Ovary (tissue), 3 donors: ENCODE measurements around the gene ADCY10.
"Not testable (repeated sequence)": the region's sequence is repeated elsewhere in the genome, so short reads cannot be mapped to it uniquely, and the experiment has no call there.

Experiments
- POLR2A ChIP-seq: fragments of 450-650 bp; IDR thresholded peaks from one replicate; pipeline ENCODE4 v1.6.1; 2017; ENCODE audit warnings: antibody characterized with exemption, mild to moderate bottlenecking, moderate library complexity
- TF ChIP-seq, protein P1 (sequence below), 3 donors: fragments of 450-650 bp in 2 of 3; fragments of 200-600 bp in 1 of 3; IDR thresholded peaks; one replicate each; pipeline versions ENCODE4 v1.5.1 to v1.8.0; 2016 to 2022; ENCODE audit warnings: antibody characterized with exemption in 3 of 3, mild to moderate bottlenecking in 1 of 3
- donor health status: DM: no; HTN: no; CAD: no.

DNA sequence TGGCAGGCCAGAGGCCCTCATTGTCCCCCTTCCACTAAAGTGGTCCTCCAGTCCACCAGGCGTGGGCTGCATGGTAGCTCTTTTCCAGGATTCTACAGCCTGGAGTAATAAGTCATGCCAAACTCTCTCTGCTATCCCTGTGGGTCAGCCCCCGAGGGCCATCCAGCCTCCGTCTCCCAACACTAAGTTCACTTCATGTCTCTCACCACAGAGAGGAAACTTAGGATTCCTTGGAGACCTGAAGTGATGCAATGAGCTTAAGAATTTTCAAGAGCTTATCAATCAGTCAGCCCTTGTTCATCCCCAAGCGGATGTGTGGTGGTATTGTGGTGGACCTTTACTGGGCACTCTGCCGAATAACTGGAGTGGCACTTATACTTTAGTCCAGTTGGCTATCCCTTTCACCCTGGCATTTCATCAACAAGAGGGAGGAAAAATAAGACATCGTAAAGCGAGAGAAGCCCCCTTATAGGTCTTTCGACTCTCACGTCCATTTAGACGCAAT is 48.1 kb downstream of the ADCY10 start:
- TF ChIP-seq, protein P1, sequence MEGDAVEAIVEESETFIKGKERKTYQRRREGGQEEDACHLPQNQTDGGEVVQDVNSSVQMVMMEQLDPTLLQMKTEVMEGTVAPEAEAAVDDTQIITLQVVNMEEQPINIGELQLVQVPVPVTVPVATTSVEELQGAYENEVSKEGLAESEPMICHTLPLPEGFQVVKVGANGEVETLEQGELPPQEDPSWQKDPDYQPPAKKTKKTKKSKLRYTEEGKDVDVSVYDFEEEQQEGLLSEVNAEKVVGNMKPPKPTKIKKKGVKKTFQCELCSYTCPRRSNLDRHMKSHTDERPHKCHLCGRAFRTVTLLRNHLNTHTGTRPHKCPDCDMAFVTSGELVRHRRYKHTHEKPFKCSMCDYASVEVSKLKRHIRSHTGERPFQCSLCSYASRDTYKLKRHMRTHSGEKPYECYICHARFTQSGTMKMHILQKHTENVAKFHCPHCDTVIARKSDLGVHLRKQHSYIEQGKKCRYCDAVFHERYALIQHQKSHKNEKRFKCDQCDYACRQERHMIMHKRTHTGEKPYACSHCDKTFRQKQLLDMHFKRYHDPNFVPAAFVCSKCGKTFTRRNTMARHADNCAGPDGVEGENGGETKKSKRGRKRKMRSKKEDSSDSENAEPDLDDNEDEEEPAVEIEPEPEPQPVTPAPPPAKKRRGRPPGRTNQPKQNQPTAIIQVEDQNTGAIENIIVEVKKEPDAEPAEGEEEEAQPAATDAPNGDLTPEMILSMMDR (IDR thresholded peaks at IDR 0.05): not testable (repeated sequence)
- not testable (repeated sequence) for TF ChIP-seq POLR2A
